ENCODE results near the gene AKIRIN2.
A peak's percentile ranks its signal among the peaks of the same experiment; 100 is the strongest.

Gene AKIRIN2

GRCh38 chr6:87722540-87723169, 20.6 kb upstream of the AKIRIN2 start:
- Histone ChIP-seq H3K36me3 (replicated peaks in 1 of 2; ENCODE audit: control insufficient read depth in 2 of 2, insufficient read depth in 2 of 2, low read length in 2 of 2) (no peaks in the 10 kb centered on the region), H3K14ac (ENCODE audit: low read length) (no peak overlapping the region), H3K79me1 (ENCODE audit: low read depth, low read length) (no peaks in the 10 kb centered on the region), H2BK15ac (ENCODE audit: low read length) (no peak overlapping the region), H3K9me3 (replicated peaks in 1 of 2; ENCODE audit: control insufficient read depth in 2 of 2, insufficient read depth in 1 of 2, low read depth in 1 of 2, low read length in 2 of 2) (no peaks in the 10 kb centered on the region), H4K8ac (ENCODE audit: low read depth, low read length) (no peak overlapping the region), H3K23ac (ENCODE audit: low read depth, low read length, poor library complexity) (no peak overlapping the region), H2BK12ac (ENCODE audit: low read length) (no peak overlapping the region), H3K9ac (ENCODE audit: low read depth, low read length, poor library complexity) (no peak overlapping the region), H3K4me3 (ENCODE audit: low read length in 2 of 2) (no peak overlapping the region), H2AK5ac (ENCODE audit: low read depth, low read length) (no peak overlapping the region), H3K4me1 (ENCODE audit: control insufficient read depth in 2 of 2, insufficient read depth in 1 of 2, low read depth in 1 of 2, low read length in 2 of 2) (peaks cover 6 to 11% of the 10 kb centered on the region in 2 donors), H4K91ac (ENCODE audit: low read depth, low read length, poor library complexity) (no peak overlapping the region), H3K4ac (ENCODE audit: low read length) (no peak overlapping the region), H3K27me3 (ENCODE audit: control insufficient read depth in 3 of 3, insufficient read depth in 3 of 3, low read depth in 1 of 3, low read length in 3 of 3) (no peaks in the 10 kb centered on the region), H3K18ac (ENCODE audit: low read length) (no peak overlapping the region), H3K4me2 (ENCODE audit: insufficient read depth, low read length, poor library complexity, severe bottlenecking) (no peak overlapping the region), H2BK120ac (ENCODE audit: low read depth, low read length) (no peak overlapping the region), H2BK5ac (ENCODE audit: low read length) (no peak overlapping the region), H2AFZ (ENCODE audit: low read length) (peak overlapping the region; percentile 69), H3K27ac (replicated peaks; ENCODE audit: low read length) (no peak overlapping the region)
- no peak for DNase-seq (ENCODE audit: low spot score)
- no CpG with 5 or more reads among the region's 4 CpGs for WGBS, 2 donors (ENCODE audit: extremely low coverage in 2 of 2, insufficient read length in 2 of 2, insufficient replicate concordance in 1 of 2)

GRCh38 chr6:87721311-87721710, 19.3 kb upstream of the AKIRIN2 start:
- Histone ChIP-seq H3K9ac (ENCODE audit: low read depth, low read length, poor library complexity) (no peak overlapping the region), H3K14ac (ENCODE audit: low read length) (no peak overlapping the region), H3K18ac (ENCODE audit: low read length) (no peak overlapping the region), H4K91ac (ENCODE audit: low read depth, low read length, poor library complexity) (no peak overlapping the region), H4K8ac (ENCODE audit: low read depth, low read length) (no peak overlapping the region), H2BK5ac (ENCODE audit: low read length) (no peak overlapping the region), H3K4me3 (ENCODE audit: low read length in 2 of 2) (no peak overlapping the region), H2BK15ac (ENCODE audit: low read length) (no peak overlapping the region), H3K23ac (ENCODE audit: low read depth, low read length, poor library complexity) (no peak overlapping the region), H2AFZ (ENCODE audit: low read length) (no peak overlapping the region), H3K36me3 (replicated peaks in 1 of 2; ENCODE audit: control insufficient read depth in 2 of 2, insufficient read depth in 2 of 2, low read length in 2 of 2) (no peaks in the 10 kb centered on the region), H3K27ac (replicated peaks; ENCODE audit: low read length) (no peak overlapping the region), H2AK5ac (ENCODE audit: low read depth, low read length) (no peak overlapping the region), H3K4me2 (ENCODE audit: insufficient read depth, low read length, poor library complexity, severe bottlenecking) (no peak overlapping the region), H3K9me3 (replicated peaks in 1 of 2; ENCODE audit: control insufficient read depth in 2 of 2, insufficient read depth in 1 of 2, low read depth in 1 of 2, low read length in 2 of 2) (no peaks in the 10 kb centered on the region), H3K4ac (ENCODE audit: low read length) (no peak overlapping the region), H2BK120ac (ENCODE audit: low read depth, low read length) (no peak overlapping the region), H2BK12ac (ENCODE audit: low read length) (no peak overlapping the region), H3K27me3 (ENCODE audit: control insufficient read depth in 3 of 3, insufficient read depth in 3 of 3, low read depth in 1 of 3, low read length in 3 of 3) (no peaks in the 10 kb centered on the region), H3K4me1 (ENCODE audit: control insufficient read depth in 2 of 2, insufficient read depth in 1 of 2, low read depth in 1 of 2, low read length in 2 of 2) (peaks cover 6 to 11% of the 10 kb centered on the region in 2 donors), H3K79me1 (ENCODE audit: low read depth, low read length) (no peaks in the 10 kb centered on the region)
- WGBS, 2 donors (ENCODE audit: extremely low coverage in 2 of 2, insufficient read length in 2 of 2, insufficient replicate concordance in 1 of 2), result no CpG with 5 or more reads among the region's 1 CpG
- no peak for DNase-seq (ENCODE audit: low spot score)

GRCh38 chr6:87718662-87719433, 16.8 kb upstream of the AKIRIN2 start:
- no peaks in the 10 kb centered on the region for H3K36me3 ChIP-seq (replicated peaks in 1 of 2; ENCODE audit: control insufficient read depth in 2 of 2, insufficient read depth in 2 of 2, low read length in 2 of 2)
- no peak overlapping the region for H3K4ac ChIP-seq (ENCODE audit: low read length)
- no peak overlapping the region for H3K4me3 ChIP-seq (ENCODE audit: low read length in 2 of 2)
- H4K8ac ChIP-seq (ENCODE audit: low read depth, low read length), result no peak overlapping the region
- H3K14ac ChIP-seq (ENCODE audit: low read length), result peak overlapping the region; percentile 15
- peaks cover 8 to 11% of the 10 kb centered on the region in 2 donors for H3K4me1 ChIP-seq (ENCODE audit: control insufficient read depth in 2 of 2, insufficient read depth in 1 of 2, low read depth in 1 of 2, low read length in 2 of 2)
- no peak overlapping the region for H3K9ac ChIP-seq (ENCODE audit: low read depth, low read length, poor library complexity)
- no peaks in the 10 kb centered on the region for H3K27me3 ChIP-seq (ENCODE audit: control insufficient read depth in 3 of 3, insufficient read depth in 3 of 3, low read depth in 1 of 3, low read length in 3 of 3)
- no peak overlapping the region for H2BK12ac ChIP-seq (ENCODE audit: low read length)
- no peak overlapping the region for H3K23ac ChIP-seq (ENCODE audit: low read depth, low read length, poor library complexity)
- H3K27ac ChIP-seq (replicated peaks; ENCODE audit: low read length), result no peak overlapping the region
- no peak overlapping the region for H3K4me2 ChIP-seq (ENCODE audit: insufficient read depth, low read length, poor library complexity, severe bottlenecking)
- H2AK5ac ChIP-seq (ENCODE audit: low read depth, low read length), result no peak overlapping the region
- H3K79me1 ChIP-seq (ENCODE audit: low read depth, low read length), result no peaks in the 10 kb centered on the region
- H3K18ac ChIP-seq (ENCODE audit: low read length), result no peak overlapping the region
- H2BK15ac ChIP-seq (ENCODE audit: low read length), result no peak overlapping the region
- H3K9me3 ChIP-seq (replicated peaks in 1 of 2; ENCODE audit: control insufficient read depth in 2 of 2, insufficient read depth in 1 of 2, low read depth in 1 of 2, low read length in 2 of 2), result no peaks in the 10 kb centered on the region
- H2AFZ ChIP-seq (ENCODE audit: low read length), result peak overlapping the region; percentile 30
- no CpG with 5 or more reads among the region's 9 CpGs for WGBS, 2 donors (ENCODE audit: extremely low coverage in 2 of 2, insufficient read length in 2 of 2, insufficient replicate concordance in 1 of 2)
- no peak overlapping the region for H2BK5ac ChIP-seq (ENCODE audit: low read length)
- H4K91ac ChIP-seq (ENCODE audit: low read depth, low read length, poor library complexity), result no peak overlapping the region
- no peak for DNase-seq (ENCODE audit: low spot score)
- H2BK120ac ChIP-seq (ENCODE audit: low read depth, low read length), result no peak overlapping the region

GRCh38 chr6:87716928-87717614, 15.0 kb upstream of the AKIRIN2 start:
- no peak overlapping the region for H2BK12ac ChIP-seq (ENCODE audit: low read length)
- H2AK5ac ChIP-seq (ENCODE audit: low read depth, low read length), result no peak overlapping the region
- H3K18ac ChIP-seq (ENCODE audit: low read length), result no peak overlapping the region
- H3K14ac ChIP-seq (ENCODE audit: low read length), result no peak overlapping the region
- no peak overlapping the region for H2BK15ac ChIP-seq (ENCODE audit: low read length)
- no CpG with 5 or more reads among the region's 4 CpGs for WGBS, 2 donors (ENCODE audit: extremely low coverage in 2 of 2, insufficient read length in 2 of 2, insufficient replicate concordance in 1 of 2)
- H3K9ac ChIP-seq (ENCODE audit: low read depth, low read length, poor library complexity), result no peak overlapping the region
- H4K8ac ChIP-seq (ENCODE audit: low read depth, low read length), result no peak overlapping the region
- no peak overlapping the region for H4K91ac ChIP-seq (ENCODE audit: low read depth, low read length, poor library complexity)
- H3K27me3 ChIP-seq (ENCODE audit: control insufficient read depth in 3 of 3, insufficient read depth in 3 of 3, low read depth in 1 of 3, low read length in 3 of 3), result no peaks in the 10 kb centered on the region
- H3K4me1 ChIP-seq (ENCODE audit: control insufficient read depth in 2 of 2, insufficient read depth in 1 of 2, low read depth in 1 of 2, low read length in 2 of 2), result peaks cover 0 to 2% of the 10 kb centered on the region in 2 donors
- H3K79me1 ChIP-seq (ENCODE audit: low read depth, low read length), result no peaks in the 10 kb centered on the region
- H3K4me2 ChIP-seq (ENCODE audit: insufficient read depth, low read length, poor library complexity, severe bottlenecking), result no peak overlapping the region
- no peak overlapping the region for H2BK120ac ChIP-seq (ENCODE audit: low read depth, low read length)
- H2BK5ac ChIP-seq (ENCODE audit: low read length), result no peak overlapping the region
- H3K36me3 ChIP-seq (replicated peaks in 1 of 2; ENCODE audit: control insufficient read depth in 2 of 2, insufficient read depth in 2 of 2, low read length in 2 of 2), result no peaks in the 10 kb centered on the region
- no peaks in the 10 kb centered on the region for H3K9me3 ChIP-seq (replicated peaks in 1 of 2; ENCODE audit: control insufficient read depth in 2 of 2, insufficient read depth in 1 of 2, low read depth in 1 of 2, low read length in 2 of 2)
- peak overlapping the region; percentile 54 for H2AFZ ChIP-seq (ENCODE audit: low read length)
- H3K23ac ChIP-seq (ENCODE audit: low read depth, low read length, poor library complexity), result no peak overlapping the region
- no peak overlapping the region for H3K4ac ChIP-seq (ENCODE audit: low read length)
- no peak overlapping the region for H3K27ac ChIP-seq (replicated peaks; ENCODE audit: low read length)
- H3K4me3 ChIP-seq (ENCODE audit: low read length in 2 of 2), result no peak overlapping the region
- no peak for DNase-seq (ENCODE audit: low spot score)
